Spleen (tissue), 7 donors: ENCODE measurements around the gene FOXO3.

Source experiments
- POLR2AphosphoS5 ChIP-seq, 3 donors: sonication (generic); formaldehyde crosslinking; IDR thresholded peaks; one replicate each; pipeline ENCODE4 v1.5.1; 2017; ENCODE audit warnings: antibody characterized with exemption in 3 of 3
- TF ChIP-seq, protein P1 (sequence below), 11 experiments: fragments of 200-600 bp in 7 of 11; fragments of 450-650 bp in 4 of 11; sonication (generic) in 4 of 11; IDR thresholded peaks in 8 of 11; conservative IDR thresholded peaks in 3 of 11; 1 replicate in 7 of 11; 2 replicates in 4 of 11; pipeline versions ENCODE4 v1.4.0 to v1.8.0; 2016 to 2021; ENCODE audit warnings: antibody characterized with exemption in 11 of 11, inconsistent platforms in 4 of 11, mild to moderate bottlenecking in 1 of 11
- donor health status: DM: no; HTN: no; CAD: no; lungs with moderate emphysema.
- donor health status: DM: no; HTN: no; CAD: no.
- donor health status: DM: no; HTN: no; CAD: no.

DNA sequence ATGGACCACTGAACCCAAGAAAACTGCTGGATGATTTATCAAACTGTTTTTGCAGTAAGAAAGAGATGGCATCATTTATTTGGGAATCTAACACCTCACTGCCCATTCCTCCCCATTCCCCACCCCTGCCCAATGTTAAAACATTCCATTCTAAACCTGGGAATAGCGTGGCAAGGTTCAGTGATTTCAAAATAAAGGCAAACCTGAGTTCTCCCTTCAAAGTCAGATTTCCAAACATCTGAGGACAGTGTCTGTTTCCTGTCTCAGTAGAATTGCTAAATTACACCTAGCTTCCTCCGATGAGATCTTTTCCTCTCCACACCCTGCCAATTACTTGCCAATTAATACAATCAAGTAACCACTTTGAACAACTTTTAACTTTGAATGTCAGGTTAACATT lies 160.1 kb downstream of the FOXO3 start:
- TF ChIP-seq, protein P1, sequence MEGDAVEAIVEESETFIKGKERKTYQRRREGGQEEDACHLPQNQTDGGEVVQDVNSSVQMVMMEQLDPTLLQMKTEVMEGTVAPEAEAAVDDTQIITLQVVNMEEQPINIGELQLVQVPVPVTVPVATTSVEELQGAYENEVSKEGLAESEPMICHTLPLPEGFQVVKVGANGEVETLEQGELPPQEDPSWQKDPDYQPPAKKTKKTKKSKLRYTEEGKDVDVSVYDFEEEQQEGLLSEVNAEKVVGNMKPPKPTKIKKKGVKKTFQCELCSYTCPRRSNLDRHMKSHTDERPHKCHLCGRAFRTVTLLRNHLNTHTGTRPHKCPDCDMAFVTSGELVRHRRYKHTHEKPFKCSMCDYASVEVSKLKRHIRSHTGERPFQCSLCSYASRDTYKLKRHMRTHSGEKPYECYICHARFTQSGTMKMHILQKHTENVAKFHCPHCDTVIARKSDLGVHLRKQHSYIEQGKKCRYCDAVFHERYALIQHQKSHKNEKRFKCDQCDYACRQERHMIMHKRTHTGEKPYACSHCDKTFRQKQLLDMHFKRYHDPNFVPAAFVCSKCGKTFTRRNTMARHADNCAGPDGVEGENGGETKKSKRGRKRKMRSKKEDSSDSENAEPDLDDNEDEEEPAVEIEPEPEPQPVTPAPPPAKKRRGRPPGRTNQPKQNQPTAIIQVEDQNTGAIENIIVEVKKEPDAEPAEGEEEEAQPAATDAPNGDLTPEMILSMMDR (IDR thresholded peaks at IDR 0.05 in 8 of 11, conservative IDR thresholded peaks at IDR 0.05 in 3 of 11), result no peak
- TF ChIP-seq POLR2AphosphoS5 (IDR thresholded peaks at IDR 0.05), result no peak
